ENCODE data around the gene ZNF490.

DNA sequence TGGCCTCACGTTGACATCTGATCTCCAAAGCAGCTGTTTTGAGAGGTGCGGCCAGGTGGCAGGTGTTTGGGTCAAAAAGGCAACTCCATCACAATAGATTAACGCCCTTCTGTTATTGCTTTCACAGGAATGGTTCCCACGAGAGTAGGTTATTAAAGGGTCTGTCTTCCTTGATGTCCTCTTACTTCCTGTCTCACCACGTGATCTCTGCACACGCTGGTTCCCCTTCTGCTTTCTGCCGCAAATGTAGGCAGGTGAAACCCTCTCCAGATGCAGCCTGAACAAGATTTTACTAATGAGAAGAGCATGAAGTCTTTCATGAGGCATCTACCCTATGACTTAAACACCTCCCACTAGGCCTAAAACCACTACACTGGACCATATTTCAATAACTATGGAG lies 36.6 kb downstream of the ZNF490 start:
- TF ChIP-seq TAF1 (IDR thresholded peaks at IDR 0.05; ENCODE audit: borderline replicate concordance, low read depth, low read length) (no peak), POLR2A (IDR thresholded peaks at IDR 0.05; ENCODE audit: low read depth, low read length) (no peak), POLR2AphosphoS5 (IDR thresholded peaks at IDR 0.05; ENCODE audit: low read depth, low read length) (no peak)

Data from GM12892 (cell line).